NCI-H1930 (cell line): Measurements from ENCODE around the gene CYP19A1.
"Not testable (repeated sequence)": the region's sequence is repeated elsewhere in the genome, so short reads cannot be mapped to it uniquely, and the experiment has no call there.

Experiments used
- DNase-seq, 2 experiments: peaks; one replicate each; lab custom pipeline; 2025; lab: John Stamatoyannopoulos, UW

Gene CYP19A1

DNA sequence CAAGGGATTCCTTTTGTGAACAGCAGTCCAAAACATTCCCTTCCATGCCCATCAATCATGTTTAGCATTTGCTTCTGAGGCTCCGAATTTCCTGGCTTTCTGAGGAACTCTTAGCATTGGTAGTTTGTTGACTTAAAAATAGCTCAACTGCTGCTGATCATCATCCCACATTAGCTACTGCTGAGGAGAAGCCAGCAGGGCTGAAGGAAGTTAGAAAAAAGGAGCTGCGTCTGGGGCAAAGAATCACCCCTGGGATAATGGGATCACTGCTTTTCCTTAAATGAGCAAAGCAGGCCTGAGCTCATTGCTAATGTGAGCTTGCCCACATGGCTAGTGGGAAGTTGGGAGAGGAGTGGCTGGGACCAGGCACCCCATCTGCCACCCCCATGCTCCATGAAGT lies 39.8 kb downstream of the CYP19A1 start:
- no peak for DNase-seq

DNA sequence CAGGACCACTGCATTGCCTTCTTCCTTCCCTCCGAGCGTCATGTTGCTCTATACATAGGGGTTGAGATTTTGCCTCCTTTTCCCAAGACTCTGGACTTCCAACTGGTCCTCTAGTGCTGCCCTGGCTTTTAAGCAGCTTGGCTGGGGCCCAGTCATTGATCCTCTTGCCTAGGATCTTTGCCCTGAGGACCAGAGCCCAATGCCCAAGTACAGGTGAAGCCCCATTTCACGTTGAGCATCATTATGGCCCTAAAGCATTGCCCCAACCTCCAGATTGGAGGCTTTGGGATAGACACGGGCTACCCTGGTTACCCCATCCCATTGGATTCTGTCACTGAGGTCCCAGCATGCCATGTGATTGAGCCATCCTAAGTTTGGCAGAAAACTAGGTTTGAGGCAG lies 47.7 kb downstream of the CYP19A1 start:
- DNase-seq: no peak

DNA sequence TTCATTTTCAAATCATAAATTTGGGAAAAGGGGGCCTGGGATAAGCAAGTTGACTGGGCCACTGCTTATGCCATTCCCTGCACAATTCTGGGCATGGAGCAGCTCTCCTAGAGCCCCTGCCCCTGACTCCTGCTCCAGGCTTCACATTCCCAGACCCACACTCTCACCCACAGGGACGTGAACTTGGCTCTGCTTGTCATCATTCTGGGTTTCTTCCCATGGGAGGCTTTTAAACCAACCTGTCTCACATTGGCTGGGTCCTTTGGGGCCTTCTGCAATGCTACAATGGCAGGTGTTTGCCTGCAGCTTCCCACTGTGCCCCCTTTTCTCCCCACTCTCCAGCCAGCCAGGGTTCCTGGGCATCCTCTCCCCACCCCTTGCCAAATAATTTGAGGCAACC lies 49.1 kb downstream of the CYP19A1 start:
- no peak for DNase-seq

DNA sequence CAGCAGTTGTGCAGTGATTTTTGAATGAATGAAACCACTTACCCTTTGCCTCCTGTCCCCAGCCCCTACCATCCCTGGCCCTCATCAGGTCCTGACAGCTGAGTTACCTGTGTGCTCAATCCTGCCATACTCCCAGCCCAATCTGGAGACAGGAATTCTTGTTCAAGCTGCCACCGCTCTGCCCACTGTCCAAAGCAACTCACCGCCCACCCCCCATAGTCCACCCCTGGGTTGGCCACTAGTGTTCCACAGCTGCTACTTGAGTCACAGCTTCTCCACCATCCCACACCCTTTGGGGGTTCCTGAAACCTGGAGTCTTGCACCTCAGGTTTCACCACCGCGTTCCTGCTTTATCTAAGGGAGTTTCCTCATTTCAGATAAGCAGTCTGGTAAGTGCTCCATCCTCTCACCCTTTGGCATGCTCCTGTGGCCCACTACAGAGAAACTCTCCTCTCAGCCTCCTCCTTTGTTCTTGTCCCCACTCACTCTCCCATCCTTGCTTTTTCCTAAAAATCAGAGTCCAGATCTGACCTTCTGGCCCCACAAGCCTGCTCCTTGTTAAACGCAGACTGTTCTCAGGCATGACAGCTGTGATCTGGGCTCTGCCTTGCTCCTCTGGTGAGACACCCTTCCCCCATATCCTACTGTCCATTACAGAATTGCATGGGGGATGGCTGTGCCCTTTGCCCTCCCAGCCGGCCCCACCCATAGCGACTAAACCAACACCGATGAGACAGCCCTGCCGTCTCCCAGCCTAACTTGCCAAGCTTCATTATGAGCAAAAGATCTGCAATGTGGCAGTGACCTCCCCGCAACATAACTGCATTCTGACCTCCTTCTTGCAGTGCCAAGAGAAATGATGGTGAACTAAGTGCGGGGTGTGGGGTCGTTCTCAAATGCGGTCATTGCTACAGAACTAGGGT lies 50.0 kb downstream of the CYP19A1 start:
- no peak for DNase-seq

DNA sequence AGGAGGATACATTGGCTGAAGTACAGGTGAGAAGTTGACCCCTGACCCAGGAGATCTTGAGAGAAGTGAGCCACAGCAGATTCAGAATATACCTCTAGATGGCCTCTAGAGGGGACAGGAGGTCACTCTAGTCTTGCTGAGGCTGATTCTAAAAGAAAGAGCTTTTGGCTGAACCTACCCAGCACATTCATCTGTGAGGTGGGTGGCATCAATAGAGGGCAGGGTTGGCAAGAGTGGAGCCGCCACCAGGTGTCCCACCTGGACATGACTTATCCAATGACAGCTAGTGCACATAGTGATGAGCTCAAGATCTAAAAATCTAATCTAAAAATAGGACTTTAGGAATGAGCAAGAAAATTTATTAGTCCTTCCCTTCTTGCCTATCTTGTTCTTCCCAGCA lies 51.6 kb downstream of the CYP19A1 start:
- DNase-seq: no peak

DNA sequence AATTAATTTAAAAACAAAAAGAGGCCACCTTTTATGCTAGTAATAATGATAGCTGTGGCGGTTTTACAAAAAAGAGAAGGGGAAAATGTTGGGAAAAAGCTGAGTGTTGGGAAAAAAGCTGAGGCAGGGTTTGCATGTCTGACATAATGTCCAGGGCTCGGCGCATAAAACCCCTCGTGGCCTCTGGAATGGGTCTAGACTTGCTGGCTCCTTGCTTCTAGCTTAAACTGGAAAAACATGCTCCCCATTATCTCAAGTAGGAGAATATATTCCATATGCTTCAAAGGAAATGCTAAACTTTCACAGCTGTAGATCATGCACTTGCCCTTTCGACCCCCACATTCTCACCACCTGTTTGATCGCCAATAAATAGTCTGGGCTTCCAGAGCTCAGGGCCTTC lies 53.0 kb downstream of the CYP19A1 start:
- no peak for DNase-seq

DNA sequence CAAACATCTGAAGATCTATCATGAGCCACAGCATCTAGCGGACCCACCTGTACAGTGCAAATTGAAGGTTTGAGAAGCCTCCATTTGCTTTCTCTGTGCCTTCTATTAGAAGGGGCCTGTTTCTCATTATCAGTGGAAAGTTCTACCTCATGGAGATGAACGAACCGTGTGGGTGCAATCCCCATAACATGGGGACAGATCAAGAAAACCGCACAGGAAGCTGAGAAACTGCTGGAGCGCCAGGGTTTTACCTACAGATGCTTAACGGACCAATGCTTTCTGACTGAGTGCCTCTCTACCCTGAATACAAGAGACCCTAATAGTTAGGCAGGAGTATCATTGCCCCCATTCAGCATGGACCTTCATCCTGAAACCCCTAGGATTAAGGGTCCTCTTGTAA lies 53.5 kb downstream of the CYP19A1 start:
- DNase-seq: no peak

DNA sequence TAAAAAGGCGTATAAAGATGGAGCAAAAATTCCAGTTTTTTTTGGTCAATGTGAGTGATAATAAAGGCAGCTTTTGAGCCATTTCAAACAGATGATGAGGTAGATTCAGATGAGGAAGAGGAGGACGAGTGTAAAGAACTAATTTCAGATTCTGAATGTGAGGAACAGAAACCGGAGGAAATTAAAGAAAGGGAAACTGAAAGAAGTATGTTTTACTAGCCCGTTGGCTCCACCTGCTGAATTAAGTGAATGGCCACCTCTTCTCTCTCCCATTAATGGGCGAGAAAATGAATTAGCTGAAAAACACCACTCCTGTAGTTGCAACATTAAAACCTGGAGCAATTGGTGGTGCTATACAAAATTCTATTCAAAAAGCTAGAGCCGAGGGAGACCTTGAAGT lies 55.4 kb downstream of the CYP19A1 start:
- DNase-seq: no peak

DNA sequence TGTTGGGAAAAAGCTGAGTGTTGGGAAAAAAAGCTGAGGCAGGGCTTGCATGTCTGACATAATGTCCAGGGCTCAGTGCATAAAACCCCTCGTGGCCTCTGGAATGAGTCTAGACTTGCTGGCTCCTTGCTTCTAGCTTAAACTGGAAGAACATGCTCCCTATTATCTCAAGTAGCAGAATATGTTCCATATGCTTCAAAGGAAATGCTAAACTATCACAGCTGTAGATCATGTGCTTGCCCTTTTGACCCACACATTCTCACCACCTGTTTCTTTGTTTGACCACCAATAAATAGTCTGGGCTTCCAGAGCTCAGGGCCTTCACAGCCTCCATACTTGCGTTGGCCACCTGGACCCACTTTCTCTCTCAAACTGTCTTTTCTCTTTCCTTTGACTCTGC lies 56.2 kb downstream of the CYP19A1 start:
- not testable (repeated sequence) for DNase-seq

DNA sequence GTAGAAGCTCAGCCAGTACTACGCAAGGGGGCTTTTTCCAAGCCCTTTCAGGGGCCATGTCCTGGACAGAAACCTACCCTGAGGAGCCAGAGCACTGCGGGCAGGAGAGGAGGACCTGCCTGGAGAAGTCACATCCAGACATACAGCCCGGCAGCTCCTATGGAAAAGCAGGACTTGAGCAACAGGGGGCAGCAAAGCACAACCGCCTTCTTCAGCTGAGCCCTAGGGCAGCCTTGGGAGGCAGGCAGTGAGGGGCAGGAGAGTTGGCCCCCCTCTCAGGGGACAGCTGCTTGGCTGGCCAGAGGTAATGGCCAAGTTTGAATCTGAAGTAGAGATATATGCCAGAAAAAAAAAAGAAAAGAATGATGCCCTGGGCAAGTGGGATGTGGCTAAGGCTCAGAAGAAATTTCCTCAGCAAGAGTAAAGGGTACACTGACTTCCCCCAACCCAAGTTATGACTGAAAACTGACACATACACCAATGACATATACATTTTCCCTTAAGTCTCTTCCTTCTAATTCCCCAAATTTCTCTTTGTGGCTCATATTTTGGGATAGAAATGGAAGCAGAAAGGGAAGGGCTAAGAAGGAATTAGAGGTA lies 56.9 kb downstream of the CYP19A1 start:
- DNase-seq: peak in 1 of 2 experiments; percentile 22

DNA sequence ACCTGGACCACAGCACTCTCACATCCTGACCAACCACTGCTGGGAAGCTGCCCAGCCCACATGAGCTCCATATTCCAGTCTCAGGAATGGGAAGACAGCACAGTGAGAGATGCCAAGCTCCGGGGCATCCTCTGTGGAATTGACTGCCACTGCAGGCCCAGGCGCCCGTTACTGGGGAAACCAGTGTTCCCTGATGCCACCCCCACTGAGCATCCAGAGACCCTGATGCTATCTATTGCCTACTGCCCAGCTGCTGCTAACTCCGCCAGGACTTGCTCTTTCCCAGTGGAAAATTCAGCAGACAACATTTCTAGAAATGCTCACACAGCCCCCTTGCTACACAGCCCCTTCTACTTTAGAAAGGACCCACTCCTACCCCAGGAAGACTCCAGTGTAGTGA lies 57.6 kb downstream of the CYP19A1 start:
- DNase-seq: no peak

DNA sequence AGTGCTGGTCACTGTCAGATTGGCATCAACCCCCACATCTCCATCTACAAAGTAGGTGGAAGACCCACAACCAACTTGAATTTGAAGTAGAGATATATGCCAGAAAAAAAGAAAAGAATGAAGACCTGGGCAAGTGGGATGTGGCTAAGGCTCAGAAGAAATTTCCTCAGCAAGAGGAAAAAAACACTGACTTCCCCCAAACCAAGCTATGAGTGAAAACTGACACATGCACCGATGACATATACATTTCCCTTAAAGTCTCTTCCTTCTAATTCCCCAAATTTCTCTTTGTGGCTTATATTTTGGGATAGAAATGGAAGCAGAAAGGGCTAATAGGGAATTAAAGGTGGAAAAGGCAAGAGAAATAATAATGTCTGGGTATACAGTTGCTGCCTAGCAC lies 59.0 kb downstream of the CYP19A1 start:
- DNase-seq: no peak

DNA sequence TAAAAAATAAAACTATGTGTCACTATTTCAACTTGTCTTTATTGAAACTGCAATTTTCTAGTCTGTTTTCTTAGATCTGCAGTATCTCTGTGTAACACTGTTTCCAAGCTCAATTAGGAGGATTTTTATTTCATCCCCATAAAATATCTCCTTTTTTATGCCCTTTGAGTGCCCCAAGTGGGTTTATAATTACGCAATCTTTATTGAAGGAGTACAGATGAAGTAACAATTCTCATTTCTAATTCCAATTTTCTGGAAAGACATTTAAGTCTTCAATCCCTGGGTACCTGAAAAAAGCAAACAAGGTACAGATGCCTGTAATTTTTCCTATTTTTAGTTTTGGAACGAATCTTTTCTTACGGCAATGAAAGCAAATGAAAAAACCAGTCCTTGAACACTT lies 61.3 kb downstream of the CYP19A1 start:
- DNase-seq: no peak

DNA sequence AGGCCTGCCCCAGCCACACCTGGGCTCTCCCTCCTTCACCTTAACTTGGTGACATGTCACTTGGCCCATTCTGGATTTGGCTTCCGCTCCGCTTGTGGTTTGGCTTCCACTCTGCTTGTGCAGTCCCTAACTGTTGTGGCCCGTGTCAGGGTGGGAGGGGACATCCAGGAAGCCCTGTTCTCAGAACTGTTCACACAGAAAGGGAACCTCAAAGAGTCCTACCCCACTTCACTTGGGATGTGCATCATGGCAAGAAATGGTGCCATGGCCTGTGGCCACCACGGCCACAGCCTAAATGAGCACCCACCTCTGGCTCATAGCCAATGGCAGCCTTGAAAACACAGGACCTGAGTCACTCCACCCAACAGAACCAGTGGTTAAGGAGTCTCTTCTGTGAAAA lies 63.4 kb downstream of the CYP19A1 start:
- DNase-seq: no peak

DNA sequence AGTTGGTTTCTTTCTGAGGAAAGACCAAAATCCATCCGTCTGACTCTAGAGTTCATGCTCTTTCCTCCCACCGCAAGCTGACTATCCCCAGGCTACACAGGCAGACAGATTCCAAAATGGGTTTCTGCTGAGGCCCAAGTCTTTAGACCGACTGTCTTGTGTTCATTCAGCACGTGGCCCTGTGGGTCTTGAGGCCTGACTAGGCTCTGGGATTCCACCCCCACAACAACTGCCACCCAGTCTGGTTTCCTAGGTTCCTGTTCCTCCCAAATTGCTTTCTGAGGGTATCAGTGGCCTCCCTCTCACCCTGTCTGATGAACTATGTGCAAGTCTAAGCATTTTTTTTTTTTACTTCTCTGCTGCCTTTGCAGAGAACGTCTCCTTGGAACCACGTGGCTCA lies 67.7 kb downstream of the CYP19A1 start:
- DNase-seq: no peak

DNA sequence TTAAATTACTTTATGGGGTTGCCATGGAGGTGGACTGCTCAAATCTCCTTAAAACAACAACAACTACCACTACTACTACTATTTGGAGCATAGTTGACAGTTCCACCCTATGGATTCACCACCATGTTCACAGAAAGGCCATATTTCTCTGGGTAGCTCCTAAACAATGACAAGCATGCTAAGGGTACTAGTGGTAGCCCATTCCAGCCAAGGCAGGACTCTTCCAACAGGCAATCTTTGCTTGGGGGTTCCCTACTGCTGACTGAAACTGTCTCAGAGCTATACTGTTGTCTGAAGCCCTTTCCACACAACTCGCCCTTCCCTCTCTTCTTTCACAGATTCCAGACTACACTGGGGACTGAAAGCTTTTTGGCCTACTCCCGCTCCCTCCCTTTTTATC lies 68.9 kb downstream of the CYP19A1 start:
- DNase-seq: no peak

DNA sequence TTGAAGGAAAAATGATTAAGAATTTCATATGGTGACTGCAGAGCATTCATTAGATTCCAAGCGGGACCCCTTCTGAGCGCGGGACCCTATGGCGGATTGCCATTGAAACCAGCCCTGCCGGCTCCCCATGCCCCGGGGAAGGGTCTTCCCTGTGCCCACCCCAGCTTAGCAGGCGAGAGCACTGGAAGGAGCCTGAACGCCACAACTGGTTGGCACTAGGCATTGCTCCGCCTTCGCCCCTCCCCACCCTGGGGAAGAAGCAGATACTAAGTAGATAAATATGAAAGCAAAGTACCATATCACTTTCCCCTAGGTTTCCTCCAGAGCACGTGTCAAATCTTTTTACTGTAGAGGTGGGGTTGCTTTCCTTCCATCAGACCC lies 70.7 kb downstream of the CYP19A1 start:
- DNase-seq: no peak

DNA sequence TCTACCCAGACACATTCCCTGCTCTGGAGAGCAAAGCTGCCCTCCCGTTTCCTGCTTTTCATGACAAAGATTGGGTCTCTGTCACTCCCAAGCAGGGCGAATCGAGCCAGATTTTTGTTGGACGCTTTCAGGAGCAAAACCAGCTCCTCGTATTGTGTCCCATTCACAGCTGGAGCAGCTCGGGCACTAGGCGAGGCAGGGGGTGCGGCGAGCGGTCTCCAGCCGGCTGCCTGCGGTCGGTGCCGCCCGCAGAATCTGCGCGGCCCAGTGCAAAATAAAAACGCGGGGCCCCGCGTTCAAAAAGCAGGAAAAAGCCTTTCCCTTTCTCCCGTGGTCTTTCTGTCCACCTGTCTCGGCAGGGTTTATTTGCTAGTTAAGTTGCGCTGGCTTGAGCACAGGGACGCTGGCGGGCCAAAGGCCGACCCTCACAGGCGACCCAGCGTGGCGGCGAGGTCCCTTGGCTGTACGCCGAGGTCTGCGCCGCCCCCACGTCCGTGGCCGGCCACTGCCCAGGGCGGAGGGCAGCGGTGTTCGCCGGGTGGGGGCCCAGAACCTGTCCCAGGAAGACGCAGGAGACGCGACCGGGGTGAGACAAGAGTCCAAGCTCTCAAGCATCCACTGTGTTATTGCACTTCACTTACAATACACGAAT lies 71.2 kb downstream of the CYP19A1 start:
- DNase-seq: no peak

DNA sequence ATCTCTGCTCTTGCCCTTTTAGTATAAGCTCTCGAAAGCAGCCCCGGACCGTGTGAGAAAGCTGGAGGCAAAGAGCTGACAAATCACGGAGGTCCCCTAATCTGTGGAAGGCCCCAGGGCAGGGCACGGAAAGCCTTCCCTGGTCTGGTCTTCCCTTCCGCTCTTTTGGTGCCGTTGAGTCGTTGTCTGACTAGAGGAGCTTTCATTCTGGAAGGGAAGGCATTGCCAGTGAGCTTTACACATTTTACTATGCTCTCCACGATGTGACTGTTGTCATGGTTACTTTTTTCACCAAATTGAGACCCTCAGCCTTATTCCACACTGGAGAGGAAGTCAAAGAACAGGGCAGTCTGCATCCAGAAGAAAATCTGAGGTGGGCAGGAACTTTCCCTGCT lies 71.7 kb downstream of the CYP19A1 start:
- DNase-seq: no peak

DNA sequence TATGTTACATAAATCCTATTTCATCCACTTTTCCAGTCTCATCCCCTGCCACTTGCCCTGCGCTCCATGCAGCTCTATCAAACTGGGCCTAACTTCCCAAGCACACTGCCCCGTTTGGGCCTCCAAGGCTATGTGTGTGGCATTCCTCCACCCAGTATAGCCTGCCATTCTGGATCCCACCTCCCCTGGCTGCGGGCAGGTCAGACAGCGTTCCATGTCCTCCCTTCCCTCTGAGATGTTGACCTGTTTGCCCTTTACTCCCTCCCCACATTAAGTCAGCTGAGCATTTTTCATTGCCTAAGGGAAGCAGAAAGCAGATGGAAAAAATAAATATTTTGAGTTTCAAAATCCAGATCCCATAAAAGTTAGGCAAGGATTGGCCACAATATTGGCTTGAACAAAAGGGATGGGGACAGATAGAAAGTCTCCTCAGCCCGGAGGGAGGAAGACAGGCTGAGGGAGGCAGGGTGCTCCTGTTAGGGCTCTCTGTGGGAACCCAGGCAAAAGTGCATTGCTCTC lies 73.3 kb downstream of the CYP19A1 start:
- no peak for DNase-seq

DNA sequence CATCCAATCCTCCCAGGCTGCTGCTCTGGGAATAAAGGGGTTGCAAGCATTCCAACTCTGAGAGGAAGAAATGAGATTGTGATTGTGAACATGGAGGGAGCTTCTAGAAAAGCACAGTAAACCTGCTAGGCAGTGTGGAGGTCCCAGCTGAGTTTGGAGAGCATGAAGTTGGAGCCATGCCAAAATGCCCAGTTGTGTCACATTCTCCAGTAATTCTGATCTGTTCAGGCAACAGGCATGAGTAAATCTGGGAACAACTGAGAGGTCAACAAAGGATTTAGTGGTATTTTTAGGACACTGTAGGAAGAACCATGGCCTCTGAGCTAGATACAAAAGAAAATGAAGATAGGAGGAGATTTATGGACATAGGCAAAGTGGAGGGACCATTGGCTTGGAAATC lies 74.7 kb downstream of the CYP19A1 start:
- DNase-seq: no peak

DNA sequence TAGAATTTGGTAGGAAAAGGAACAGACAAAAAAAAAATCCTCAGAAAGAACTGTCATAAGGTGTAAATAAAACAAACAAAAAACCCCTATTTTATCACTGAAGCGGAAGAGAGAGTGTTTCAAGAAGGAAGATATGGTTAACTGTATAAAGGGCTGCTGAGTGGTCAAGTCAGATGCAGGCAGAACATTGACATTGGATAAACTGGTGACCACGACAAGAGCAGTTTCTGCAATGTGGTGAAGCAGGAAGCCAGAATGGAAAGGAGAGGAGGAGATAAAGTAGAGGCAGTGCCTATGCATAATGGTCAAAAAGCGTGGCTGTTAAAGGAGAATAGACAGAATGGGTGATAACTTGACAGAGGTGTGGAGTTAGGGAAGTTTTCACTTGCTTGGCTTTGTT lies 75.3 kb downstream of the CYP19A1 start:
- DNase-seq: no peak

DNA sequence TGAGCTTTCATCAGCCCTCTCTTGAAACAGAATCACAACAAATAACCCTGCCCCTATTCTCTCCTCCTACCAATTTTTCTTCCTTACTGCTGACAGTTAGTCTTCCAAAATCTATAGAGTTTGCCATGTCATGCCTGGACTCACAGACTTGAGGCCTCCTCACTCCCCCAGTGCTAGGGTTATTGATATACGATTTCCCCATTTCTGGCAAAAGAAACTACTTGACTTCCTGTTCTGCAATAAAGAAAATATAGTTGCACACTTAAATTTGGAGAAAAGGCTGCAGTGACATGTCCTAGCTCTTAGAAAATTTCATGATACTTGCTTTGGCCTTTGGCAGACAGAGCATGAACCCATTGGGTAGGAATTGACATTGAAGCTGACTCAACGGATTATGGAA lies 75.9 kb downstream of the CYP19A1 start:
- DNase-seq: no peak
